GM10847 (cell line): ENCODE results near the gene MAGEB6B.

Source experiments
- POLR2A ChIP-seq: IDR thresholded peaks from 2 replicates; pipeline ENCODE4 v1.6.1; 2011; ENCODE audit not compliant: insufficient read length; ENCODE audit errors: extremely low read depth

Gene MAGEB6B, protein sequence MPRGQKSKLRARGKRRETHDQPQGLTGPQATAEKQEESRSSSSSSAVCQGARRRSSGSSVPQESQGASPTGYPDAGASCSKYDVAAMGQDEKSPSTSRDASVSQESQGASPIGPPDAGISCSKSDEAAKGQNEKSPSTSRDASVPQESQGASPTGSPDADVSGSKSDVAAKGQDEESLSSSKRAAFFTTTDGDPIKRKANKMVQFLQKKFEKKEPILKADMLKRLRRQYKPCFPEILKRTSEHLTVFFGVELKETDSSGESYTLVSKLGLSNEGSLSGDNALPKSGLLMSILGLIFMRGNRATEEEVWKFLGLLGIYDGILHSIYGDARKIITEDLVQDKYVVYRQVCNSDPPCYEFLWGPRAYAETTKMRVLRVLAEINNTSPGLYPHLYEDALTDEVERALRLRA

DNA sequence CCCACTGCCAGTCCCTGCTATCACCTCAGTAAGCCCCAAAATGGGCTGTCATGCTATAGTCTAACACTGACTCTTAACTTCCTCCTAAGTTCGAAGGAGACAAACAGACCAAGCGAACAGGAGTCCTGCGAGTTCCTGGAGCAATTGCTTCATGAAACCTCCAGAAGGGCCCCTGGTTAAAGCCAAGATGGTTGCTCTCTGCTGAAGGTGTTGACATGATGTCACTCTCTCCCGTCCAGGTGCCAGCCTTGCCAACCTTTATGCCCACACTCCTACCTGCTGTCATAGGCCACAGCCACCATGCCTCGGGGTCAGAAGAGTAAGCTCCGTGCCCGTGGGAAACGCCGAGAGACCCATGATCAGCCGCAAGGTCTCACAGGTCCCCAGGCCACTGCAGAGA, at the start of gene MAGEB6B:
Gene MAGEB6B (plus strand): TSS at position 301 of the 400 bp plus-strand sequence. CDS start 0 bp downstream, at position 301.
- TF ChIP-seq POLR2A: no peak

DNA sequence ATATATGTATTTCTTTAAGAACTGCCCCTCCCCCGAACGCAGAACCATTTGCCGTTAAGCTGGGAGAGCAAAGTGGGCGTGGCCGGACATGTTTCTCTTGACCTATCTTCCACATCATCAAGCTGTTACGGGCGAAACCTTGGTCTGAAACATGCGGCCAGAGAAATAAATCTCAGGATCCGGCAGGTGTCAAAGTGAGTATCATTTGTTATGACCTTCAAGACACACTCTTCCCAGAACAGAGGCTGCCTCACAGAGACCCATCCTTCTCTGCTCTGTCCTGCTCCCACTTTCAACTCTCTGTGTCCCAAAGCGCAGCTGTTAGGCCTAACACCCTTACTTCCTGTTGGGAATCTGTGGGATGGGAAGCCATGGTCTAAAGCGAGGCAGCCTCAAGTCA, 22.1 kb upstream of the MAGEB6B start, which contains the start of gene MAGEB18:
Gene MAGEB18 (plus strand): TSS at position 70 of the 400 bp plus-strand sequence. CDS start 643 bp downstream, outside the sequence.
- no peak for TF ChIP-seq POLR2A

DNA sequence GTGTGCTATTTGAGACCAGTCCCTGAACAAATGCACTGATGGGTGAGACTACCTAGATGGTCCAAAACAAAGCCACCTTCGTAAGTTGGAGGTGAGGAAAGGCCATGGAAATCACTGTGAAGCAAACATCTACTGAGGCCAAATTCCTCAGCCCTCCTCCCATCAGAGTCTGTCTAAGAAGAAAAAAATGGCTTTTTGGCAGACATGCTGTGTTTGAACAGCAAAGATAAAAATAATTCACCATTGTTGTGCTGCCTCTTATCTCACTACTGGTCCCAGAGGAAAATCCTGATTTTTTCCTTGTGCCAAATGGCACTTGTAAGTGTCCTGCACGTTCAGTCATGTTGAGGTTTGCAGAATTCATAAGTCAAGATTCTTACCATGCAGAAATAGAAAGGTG, 14.4 kb upstream of the MAGEB6B start:
- no peak for TF ChIP-seq POLR2A

DNA sequence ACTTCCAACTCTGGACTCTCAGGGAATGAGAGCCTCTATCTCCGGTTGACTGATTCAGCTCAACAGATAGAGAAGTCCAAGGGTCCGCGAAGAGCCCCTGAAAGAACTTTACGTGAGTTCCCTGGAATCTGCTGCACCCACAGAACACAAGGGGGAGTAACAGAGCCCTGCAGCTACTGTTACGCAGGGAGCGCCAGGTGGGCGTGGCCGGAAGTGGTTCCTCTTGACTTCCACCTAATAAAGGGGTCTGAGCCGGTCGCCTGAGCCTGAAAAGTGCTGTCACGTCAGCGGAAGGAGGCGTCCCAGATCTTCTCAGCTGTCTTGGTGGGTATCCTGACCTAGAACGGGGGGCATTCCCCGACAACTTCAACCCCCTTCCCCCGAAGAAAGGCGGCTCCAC, 31.8 kb downstream of the MAGEB6B start, which contains the start of gene MAGEB6:
Gene MAGEB6 (plus strand): TSS at position 237 of the 400 bp plus-strand sequence. CDS start 1,407 bp downstream, outside the sequence.
- TF ChIP-seq POLR2A: no peak

DNA sequence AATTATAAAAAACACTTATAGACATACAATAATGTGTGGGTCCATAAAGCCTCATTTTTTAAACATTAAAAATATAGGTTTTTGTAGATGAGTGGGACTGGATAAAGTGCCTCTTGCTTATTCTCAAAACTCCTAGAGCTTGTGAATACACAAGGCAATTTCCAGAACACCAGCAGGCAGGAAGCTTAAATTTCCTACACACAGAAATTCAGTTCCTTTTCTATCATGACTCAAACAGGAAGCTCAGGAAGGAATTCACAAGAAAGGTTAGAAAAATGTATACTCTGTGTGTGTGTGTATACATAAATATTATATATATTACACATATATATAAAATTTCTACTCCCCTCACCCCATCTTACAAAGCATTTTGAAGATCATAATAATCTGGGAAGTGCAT, 43.2 kb downstream of the MAGEB6B start:
- TF ChIP-seq POLR2A: no peak

DNA sequence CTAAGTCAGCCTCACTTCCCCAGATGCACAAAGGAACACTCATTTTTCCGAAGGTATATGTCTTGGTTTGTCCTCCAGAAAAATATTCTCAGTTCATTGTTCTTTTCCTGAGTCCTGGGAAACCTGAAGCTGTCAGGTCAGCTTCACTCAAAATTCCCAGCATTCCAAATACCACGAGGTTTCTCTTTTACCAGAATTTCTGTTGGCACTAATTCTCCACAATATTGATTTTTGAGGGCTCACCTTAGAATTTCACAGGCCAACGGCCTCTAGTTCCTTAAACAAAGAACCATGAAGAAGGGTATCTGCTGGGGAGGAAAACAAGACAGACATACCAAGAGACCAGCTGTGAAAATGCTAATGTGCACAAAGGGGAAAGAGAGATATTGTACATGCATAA, 47.6 kb downstream of the MAGEB6B start:
- TF ChIP-seq POLR2A: no peak
